Breast epithelium (tissue), 4 donors: ENCODE measurements around the gene ELOVL5. TPM values are rescaled to one million over a fixed set of nuclear protein-coding genes. Genes with fewer than 3 reads are reported as not detected.

Source experiments
- DNase-seq, 2 donors: peaks; one replicate each; pipeline ENCODE4 v3.0.0-alpha.2; 2019; ENCODE audit warnings: low spot score in 2 of 2
- H3K27ac ChIP-seq, 2 donors: fragments of 200-600 bp; sonication (generic) in 1 of 2; one replicate each; pipeline ENCODE4 v1.5.1; 2016 to 2019; ENCODE audit warnings: mild to moderate bottlenecking in 1 of 2
- H3K27me3 ChIP-seq, 2 donors: fragments of 200-600 bp; sonication (generic) in 1 of 2; one replicate each; pipeline versions ENCODE4 v1.5.1 to v1.6.0; 2017 to 2019; ENCODE audit warnings: control low read depth in 1 of 2, mild to moderate bottlenecking in 1 of 2
- H3K36me3 ChIP-seq: fragments of 200-600 bp; one replicate; pipeline ENCODE4 v1.5.1; 2019
- H3K4me1 ChIP-seq, 2 donors: fragments of 200-600 bp; sonication (generic); one replicate each; pipeline ENCODE4 v1.5.1; 2016 to 2019; ENCODE audit warnings: control low read depth in 1 of 2
- H3K4me3 ChIP-seq, 3 donors: fragments of 200-600 bp; sonication (generic); 1 replicate in 2 of 3; 2 replicates in 1 of 3; pipeline ENCODE4 v1.5.1; 2016 to 2019; ENCODE audit warnings: mild to moderate bottlenecking in 3 of 3, moderate library complexity in 2 of 3
- H3K9me3 ChIP-seq, 2 donors: fragments of 200-600 bp; sonication (generic) in 1 of 2; one replicate each; pipeline ENCODE4 v1.5.1; 2016 to 2019; ENCODE audit warnings: control low read depth in 1 of 2
- POLR2A ChIP-seq: fragments of 450-650 bp; IDR thresholded peaks from one replicate; pipeline ENCODE4 v1.6.1; 2016; ENCODE audit warnings: antibody characterized with exemption, mild to moderate bottlenecking, moderate library complexity
- POLR2AphosphoS5 ChIP-seq, 3 donors: sonication (generic); formaldehyde crosslinking; IDR thresholded peaks; one replicate each; pipeline ENCODE4 v1.6.1; 2017; ENCODE audit warnings: antibody characterized with exemption in 3 of 3
- intact Hi-C: fragments of 100-400 bp; cut with DNase I; formaldehyde crosslinking; loops from one replicate; pipeline ENCODE4 v1.15.1; 2023; ENCODE audit warnings: low total_unique reads
- total RNA-seq, 3 donors: library from RNA; depleted of rRNA; stranded (reverse); fragments of >200 nt; gene quantifications; one replicate each; pipeline ENCODE4 v1.1.0, GENCODE V29; 2016
- TF ChIP-seq, protein P1 (sequence below), 3 donors: fragments of 450-650 bp; IDR thresholded peaks; one replicate each; pipeline ENCODE4 v1.5.1; 2016 to 2017; ENCODE audit warnings: antibody characterized with exemption in 3 of 3, mild to moderate bottlenecking in 3 of 3, moderate library complexity in 3 of 3

Gene ELOVL5, protein sequence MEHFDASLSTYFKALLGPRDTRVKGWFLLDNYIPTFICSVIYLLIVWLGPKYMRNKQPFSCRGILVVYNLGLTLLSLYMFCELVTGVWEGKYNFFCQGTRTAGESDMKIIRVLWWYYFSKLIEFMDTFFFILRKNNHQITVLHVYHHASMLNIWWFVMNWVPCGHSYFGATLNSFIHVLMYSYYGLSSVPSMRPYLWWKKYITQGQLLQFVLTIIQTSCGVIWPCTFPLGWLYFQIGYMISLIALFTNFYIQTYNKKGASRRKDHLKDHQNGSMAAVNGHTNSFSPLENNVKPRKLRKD
- 100 to 1,000 TPM; 245 to 427 (median 272) TPM for total RNA-seq

DNA sequence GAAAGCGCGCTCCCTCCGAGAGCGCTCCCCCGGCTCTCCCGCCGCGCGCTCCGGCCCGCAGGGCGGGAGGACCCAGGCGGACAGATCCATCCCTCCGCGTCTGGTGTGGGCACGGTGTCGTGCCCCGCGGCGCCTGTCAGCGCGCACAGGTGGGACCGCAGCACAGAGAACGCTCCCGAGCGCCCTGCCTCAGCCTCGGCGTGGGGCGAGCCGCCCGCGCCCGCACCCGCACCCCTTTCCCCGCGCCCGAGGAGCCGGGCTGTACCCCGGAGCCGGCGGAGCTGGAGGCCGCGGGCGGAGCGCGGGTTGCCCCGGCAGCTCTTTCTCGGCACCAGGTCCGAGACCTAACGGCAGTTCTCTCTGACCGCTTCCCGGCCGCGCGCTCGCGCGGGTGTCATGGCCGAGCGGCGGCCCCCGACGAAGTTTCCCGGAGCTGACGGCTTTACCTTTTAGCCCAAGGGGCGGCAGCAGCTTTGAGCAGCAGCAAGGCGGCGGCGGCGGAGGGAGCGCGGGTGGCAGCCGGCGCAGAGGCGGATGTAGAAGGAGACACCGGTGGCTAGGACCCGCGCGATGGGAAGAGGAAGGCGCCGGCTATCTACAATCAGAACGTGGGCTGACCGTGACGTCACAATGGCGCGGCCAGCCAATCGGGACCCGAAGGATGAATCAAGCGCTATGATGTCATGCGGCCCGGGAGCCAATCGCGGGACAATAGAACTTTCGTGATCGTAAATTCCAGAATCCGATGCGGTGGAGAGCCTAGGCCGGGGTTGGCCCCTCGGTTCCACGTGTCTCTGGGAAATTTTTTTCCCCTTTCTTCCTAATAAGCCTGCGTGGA is at the start of gene ELOVL5:
TSS of gene ELOVL5 (minus strand) at position 580 of the 838 bp plus-strand sequence. CDS start 53,251 bp downstream, outside the sequence.
- no peaks in the 10 kb centered on the region for H3K36me3 ChIP-seq
- H3K4me1 ChIP-seq, result no peaks in the 10 kb centered on the region
- H3K27ac ChIP-seq, result peak within 1 kb of the TSS; percentile 97 to 99
- H3K27me3 ChIP-seq, result no peaks in the 10 kb centered on the region
- TF ChIP-seq, protein P1, sequence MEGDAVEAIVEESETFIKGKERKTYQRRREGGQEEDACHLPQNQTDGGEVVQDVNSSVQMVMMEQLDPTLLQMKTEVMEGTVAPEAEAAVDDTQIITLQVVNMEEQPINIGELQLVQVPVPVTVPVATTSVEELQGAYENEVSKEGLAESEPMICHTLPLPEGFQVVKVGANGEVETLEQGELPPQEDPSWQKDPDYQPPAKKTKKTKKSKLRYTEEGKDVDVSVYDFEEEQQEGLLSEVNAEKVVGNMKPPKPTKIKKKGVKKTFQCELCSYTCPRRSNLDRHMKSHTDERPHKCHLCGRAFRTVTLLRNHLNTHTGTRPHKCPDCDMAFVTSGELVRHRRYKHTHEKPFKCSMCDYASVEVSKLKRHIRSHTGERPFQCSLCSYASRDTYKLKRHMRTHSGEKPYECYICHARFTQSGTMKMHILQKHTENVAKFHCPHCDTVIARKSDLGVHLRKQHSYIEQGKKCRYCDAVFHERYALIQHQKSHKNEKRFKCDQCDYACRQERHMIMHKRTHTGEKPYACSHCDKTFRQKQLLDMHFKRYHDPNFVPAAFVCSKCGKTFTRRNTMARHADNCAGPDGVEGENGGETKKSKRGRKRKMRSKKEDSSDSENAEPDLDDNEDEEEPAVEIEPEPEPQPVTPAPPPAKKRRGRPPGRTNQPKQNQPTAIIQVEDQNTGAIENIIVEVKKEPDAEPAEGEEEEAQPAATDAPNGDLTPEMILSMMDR (IDR thresholded peaks at IDR 0.05), result no peak
- TF ChIP-seq POLR2A (peak; percentile 52), POLR2AphosphoS5 (IDR thresholded peaks at IDR 0.05) (peak; percentile 74 to 91 (median 88))
- intact Hi-C loops, result no loop called here
- DNase-seq, result peak; percentile 98
- H3K4me3 ChIP-seq, result peak within 1 kb of the TSS; percentile 85 to 99 (median 96)
- no peaks in the 10 kb centered on the region for H3K9me3 ChIP-seq

DNA sequence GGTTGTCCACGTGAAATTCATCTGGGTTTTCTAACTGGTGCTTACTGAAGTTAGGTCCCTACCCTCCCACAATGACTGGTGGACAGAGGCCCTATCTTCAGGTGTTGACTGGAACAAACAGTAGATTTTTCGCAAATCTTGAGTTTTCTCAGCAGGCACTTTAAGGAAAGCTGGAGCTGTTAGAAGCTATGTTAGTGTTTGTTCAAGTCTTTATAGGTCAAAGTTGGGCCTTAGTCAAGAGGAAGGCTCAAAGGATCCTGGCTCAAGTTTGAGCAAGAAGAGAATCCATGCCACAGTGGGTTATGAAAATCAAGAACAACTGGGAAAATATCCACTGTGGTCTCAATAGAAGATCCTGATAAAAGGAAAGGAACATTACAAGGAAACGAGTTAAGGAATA is 48.5 kb upstream of the ELOVL5 start:
- DNase-seq, result no peak
- TF ChIP-seq POLR2AphosphoS5 (IDR thresholded peaks at IDR 0.05) (no peak), POLR2A (no peak)
- TF ChIP-seq, protein P1 (IDR thresholded peaks at IDR 0.05), result no peak
- Histone ChIP-seq H3K36me3 (no peaks in the 10 kb centered on the region), H3K4me3 (no peak overlapping the region), H3K9me3 (no peaks in the 10 kb centered on the region), H3K27me3 (no peaks in the 10 kb centered on the region), H3K27ac (no peak overlapping the region), H3K4me1 (no peaks in the 10 kb centered on the region)
- intact Hi-C loops, result no loop called here

DNA sequence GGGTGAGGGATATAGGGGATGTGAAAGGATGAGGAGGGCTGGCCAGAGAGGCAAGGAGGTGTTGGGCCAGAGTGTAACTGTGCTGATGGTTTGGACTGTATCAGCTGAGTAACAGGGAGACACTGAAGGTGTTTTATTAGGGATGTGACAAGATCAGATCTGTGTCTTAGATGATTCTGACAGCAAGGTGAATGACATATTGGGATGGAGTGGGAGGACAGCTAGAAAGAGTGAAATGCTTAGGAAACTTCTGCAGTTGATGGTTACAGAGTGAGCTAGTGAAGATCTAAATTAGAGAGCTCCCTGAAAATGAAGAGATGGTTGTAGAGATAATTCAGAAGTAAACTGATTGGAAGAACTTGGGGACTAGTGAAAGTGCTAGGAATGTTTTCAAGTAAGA is 47.2 kb upstream of the ELOVL5 start:
- no peak for DNase-seq
- Histone ChIP-seq H3K27me3 (no peaks in the 10 kb centered on the region), H3K36me3 (no peaks in the 10 kb centered on the region), H3K4me1 (no peaks in the 10 kb centered on the region), H3K27ac (no peak overlapping the region), H3K4me3 (no peak overlapping the region), H3K9me3 (no peaks in the 10 kb centered on the region)
- intact Hi-C loops, result no loop called here
- TF ChIP-seq POLR2AphosphoS5 (IDR thresholded peaks at IDR 0.05) (no peak), POLR2A (no peak)
- TF ChIP-seq, protein P1 (IDR thresholded peaks at IDR 0.05), result no peak

DNA sequence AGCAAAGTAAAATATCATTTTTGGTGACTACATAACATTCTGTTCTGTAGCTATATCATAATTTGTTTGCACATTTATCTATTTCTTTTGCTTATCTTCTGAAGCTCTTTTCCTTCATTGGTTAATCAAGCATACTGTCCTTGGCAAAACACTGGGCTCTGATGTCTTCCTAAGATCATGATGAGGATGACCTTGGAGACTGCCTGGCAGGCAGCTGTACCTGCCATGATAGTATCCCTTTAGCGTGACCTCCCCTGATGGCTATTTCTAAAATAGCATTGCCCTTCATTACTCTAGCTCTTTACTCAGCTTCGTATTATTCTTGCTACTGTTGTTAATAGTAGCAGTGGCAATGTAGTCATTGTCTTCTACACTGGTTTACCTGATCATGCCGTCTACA is 46.0 kb upstream of the ELOVL5 start:
- H3K27me3 ChIP-seq, result no peaks in the 10 kb centered on the region
- TF ChIP-seq POLR2AphosphoS5 (IDR thresholded peaks at IDR 0.05) (no peak), POLR2A (no peak)
- TF ChIP-seq, protein P1 (IDR thresholded peaks at IDR 0.05), result no peak
- no peaks in the 10 kb centered on the region for H3K4me1 ChIP-seq
- H3K27ac ChIP-seq, result no peak overlapping the region
- intact Hi-C loops, result no loop called here
- H3K9me3 ChIP-seq, result no peaks in the 10 kb centered on the region
- H3K4me3 ChIP-seq, result no peak overlapping the region
- H3K36me3 ChIP-seq, result no peaks in the 10 kb centered on the region
- DNase-seq, result no peak

DNA sequence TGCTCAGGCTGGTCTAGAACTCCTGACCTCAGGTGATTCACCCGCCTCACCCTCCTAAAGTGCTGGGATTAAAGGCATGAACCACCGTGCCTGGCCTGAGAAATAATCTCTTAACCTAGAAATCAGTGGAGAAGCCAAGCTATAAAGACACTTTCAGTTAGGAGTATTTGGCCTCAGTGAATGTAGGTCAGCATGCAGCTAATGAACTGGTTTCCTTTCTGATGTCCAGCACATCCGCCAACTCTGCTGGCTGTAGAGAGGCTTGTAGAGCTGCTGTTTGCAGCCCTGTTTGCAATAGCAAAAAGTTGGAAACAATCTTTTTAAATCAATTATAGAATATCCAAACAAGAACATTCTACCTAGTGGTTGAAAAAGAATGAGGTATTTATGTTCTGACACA is 42.4 kb upstream of the ELOVL5 start:
- H3K27me3 ChIP-seq, result no peaks in the 10 kb centered on the region
- no peak for TF ChIP-seq POLR2AphosphoS5 (IDR thresholded peaks at IDR 0.05)
- TF ChIP-seq, protein P1 (IDR thresholded peaks at IDR 0.05), result no peak
- no peak for TF ChIP-seq POLR2A
- intact Hi-C loops, result no loop called here

More for the DNA sequence above, 42.4 kb upstream of the ELOVL5 start:
- no peak for DNase-seq
- Histone ChIP-seq H3K4me1 (no peaks in the 10 kb centered on the region), H3K27ac (no peak overlapping the region), H3K9me3 (no peaks in the 10 kb centered on the region), H3K36me3 (no peaks in the 10 kb centered on the region), H3K4me3 (no peak overlapping the region)
